D721Med (cell line): ENCODE data around the gene IFT74.

Source experiments
- DNase-seq: peaks from one replicate; pipeline ENCODE4 v3.0.0; 2011; ENCODE audit warnings: low spot score; ENCODE audit not compliant: insufficient read length
- FAIRE-seq: peaks from 2 replicates; lab custom pipeline; 2011; peaks lifted over from hg19 to GRCh38; lab: Jason Lieb, UNC
- TF ChIP-seq, protein P1 (sequence below): IDR thresholded peaks from 2 replicates; pipeline ENCODE4 v1.5.1; 2012; ENCODE audit warnings: mild to moderate bottlenecking, control low read depth; ENCODE audit not compliant: insufficient read depth; ENCODE audit errors: missing control alignments

IFT74 gene

DNA sequence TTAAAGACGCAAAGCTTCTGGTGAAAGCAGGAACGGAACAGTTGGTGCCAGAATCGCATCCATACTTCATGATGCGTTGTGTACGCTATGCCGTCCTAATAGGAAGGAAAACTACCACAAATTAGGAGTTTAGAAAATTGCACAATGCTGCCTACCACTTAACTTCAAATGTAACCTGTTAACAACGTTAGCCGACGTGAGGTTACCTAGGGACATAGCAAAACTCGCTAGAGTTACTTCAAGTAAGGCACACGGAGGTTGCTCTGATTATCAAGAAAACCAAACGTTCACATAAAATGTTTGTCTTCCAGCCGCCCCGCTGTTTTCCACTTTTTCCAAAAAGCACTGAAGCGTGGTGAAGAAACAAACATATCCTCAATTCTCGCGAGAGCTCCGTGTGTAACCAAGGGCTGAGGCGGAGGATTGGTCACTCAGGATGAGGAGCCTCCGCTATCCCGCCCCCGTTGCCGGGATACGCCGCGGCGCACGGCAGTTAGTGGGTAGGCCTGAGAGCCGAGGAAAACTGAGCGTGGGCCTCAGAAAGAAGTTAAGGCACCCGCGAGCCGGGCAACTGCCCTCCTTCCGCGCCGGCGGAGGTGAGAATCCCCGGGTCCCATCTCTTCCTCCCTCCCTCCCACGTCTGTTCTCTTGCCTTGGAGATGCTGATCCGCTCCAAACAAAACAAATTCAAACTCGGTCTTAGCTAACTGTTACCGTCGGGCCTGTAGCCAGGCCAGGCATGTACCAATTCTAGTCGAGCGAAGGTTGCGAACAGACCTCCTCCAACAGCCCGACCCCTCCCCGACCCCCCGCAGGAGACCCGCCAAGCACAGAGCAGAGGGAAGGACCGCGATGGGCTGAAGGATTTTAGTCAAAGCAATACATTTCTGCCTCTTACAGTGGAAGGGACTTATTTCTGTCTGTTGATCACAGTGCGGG lies at the start of gene IFT74:
TSS of gene IFT74 (plus strand) at position 492 of the 939 bp plus-strand sequence. CDS start 5,556 bp downstream, outside the sequence.
- DNase-seq = peak; percentile 87
- TF ChIP-seq, protein P1, sequence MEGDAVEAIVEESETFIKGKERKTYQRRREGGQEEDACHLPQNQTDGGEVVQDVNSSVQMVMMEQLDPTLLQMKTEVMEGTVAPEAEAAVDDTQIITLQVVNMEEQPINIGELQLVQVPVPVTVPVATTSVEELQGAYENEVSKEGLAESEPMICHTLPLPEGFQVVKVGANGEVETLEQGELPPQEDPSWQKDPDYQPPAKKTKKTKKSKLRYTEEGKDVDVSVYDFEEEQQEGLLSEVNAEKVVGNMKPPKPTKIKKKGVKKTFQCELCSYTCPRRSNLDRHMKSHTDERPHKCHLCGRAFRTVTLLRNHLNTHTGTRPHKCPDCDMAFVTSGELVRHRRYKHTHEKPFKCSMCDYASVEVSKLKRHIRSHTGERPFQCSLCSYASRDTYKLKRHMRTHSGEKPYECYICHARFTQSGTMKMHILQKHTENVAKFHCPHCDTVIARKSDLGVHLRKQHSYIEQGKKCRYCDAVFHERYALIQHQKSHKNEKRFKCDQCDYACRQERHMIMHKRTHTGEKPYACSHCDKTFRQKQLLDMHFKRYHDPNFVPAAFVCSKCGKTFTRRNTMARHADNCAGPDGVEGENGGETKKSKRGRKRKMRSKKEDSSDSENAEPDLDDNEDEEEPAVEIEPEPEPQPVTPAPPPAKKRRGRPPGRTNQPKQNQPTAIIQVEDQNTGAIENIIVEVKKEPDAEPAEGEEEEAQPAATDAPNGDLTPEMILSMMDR = no peak
- peak; percentile 55 for FAIRE-seq

DNA sequence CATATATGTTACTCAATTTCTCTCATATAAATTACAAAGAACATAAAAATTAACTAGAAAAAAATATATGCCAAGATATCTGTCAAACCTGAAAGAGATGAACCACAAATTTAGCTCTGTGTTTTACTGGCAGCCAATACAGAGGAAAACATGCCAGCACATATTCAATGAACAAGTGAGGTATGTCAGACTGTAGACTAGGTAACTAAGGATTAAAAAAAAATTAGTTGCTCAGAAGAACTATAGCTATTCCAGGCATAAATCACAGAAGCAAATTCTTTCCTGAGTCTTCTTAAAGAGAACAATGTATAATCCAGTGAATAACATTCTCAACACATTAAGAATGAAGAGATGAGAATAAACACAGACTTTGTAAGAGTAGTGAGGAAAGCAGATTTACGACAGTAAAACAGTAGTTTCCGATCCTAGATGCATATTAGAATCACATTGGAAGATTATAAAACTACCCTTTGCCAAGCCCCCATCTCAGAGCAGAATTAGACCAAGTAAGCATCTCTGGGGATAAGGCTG lies 43.0 kb upstream of the IFT74 start:
- FAIRE-seq = no peak
- TF ChIP-seq, protein P1 = no peak
- DNase-seq = no peak

DNA sequence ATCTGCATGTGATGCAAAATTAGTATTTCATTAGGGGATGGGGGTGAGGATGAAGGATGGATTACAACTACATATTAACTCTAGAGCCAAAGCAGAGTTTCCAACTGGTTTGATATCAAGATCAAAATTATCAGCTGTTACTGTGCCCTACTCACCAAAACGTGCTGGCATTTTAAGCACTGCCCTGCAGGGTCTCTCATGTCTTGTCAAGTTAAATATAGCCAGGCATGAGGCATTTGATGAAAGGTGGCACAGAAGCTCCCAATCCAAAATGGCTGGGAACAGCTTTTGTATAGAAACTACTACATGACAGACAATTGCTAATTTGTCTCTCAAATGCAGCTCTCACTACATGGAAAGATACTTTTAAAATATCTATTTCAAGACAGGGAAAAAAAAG lies 36.5 kb upstream of the IFT74 start:
- FAIRE-seq (no peak), DNase-seq (no peak)
- TF ChIP-seq, protein P1 = no peak

DNA sequence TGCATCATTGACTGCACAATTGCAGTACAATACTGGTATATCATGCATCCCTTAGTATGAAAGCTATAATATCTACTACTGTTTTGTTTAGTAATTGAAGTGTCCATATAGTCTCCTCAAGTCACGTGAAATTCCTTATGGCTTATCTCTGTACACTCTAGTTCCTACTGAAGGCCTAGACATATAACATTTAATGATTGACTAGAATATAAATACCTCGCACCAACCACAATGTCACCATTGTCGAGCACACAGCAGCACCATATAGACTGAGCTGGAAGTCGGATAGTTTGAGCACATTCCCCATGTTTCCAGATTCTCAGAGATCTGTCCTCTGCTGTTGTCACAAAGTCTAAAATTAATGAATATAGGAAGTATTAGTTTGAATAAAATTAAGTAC lies 30.6 kb upstream of the IFT74 start:
- FAIRE-seq (peak; percentile 56), DNase-seq (no peak)
- TF ChIP-seq, protein P1 = no peak

DNA sequence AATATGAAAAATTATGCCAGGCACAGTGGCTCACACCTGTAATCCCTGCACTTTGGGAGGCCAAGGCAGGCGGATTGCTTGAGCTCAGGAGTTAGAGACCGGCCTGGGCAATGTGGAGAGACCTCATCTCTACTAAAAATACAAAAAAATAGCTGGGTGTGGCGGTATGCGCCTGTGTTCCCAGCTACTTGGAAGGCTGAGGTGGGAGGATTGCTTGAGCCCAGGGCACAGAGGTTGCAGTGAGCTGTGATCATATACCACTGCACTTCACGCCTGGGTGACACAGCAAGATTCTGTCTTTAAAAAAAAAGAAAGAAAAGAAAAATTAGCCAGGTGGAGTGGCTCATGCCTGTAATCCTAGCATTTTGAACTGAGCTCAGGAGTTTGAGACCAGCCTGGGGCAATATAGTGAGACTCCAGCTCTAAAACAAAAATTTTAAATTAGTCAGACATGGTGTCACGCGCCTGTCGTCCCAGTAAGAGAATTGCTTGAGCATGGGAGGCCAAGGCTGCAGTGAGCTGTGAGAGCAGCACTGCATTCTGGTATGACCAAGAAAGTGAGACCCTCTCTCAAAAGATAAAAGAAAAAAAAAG lies 27.2 kb upstream of the IFT74 start:
- TF ChIP-seq, protein P1 = no peak
- DNase-seq (no peak), FAIRE-seq (no peak)

DNA sequence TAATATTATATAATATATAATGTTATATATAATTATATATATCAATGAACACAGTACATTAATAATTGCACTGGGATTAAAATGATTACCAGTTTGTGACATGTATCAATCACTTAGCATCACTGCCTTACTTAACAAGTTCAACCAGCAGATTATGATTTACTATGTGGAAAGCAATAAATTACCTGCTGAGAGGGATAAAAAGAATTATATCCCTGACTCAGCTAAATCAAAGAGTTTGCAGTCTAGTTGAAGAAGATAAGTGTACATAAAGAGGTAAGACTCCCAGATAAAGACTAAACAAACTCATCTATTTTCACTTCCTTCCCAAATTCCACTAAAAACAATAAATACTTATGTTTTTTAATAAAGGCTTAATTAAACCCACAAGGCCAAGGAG lies 20.4 kb upstream of the IFT74 start:
- FAIRE-seq = no peak
- TF ChIP-seq, protein P1 = no peak
- no peak for DNase-seq
